Activated naive CD8-positive, alpha-beta T cell treated with anti-CD3 and anti-CD28 coated beads for 36 hours (primary cell): ENCODE results near the gene GPHB5. TPM values are rescaled to one million over a fixed set of nuclear protein-coding genes. Genes with fewer than 3 reads are reported as not detected.
"Not testable (repeated sequence)": the region's sequence is repeated elsewhere in the genome, so short reads cannot be mapped to it uniquely, and the experiment has no call there.

ENCODE experiments used
- DNase-seq: peaks from one replicate; pipeline ENCODE4 v3.0.0; 2021
- H3K27ac Mint-ChIP-seq: one replicate; pipeline ENCODE4 v1.8.0; 2022; ENCODE audit warnings: mild to moderate bottlenecking, moderate library complexity, mixed read lengths
- H3K27me3 Mint-ChIP-seq: one replicate; pipeline ENCODE4 v1.8.0; 2022; ENCODE audit warnings: mild to moderate bottlenecking, mixed read lengths
- H3K36me3 Mint-ChIP-seq: one replicate; pipeline ENCODE4 v1.8.0; 2021; ENCODE audit warnings: mild to moderate bottlenecking, mixed read lengths
- H3K4me1 Mint-ChIP-seq: one replicate; pipeline ENCODE4 v1.8.0; 2021; ENCODE audit warnings: mixed read lengths
- H3K4me3 Mint-ChIP-seq: one replicate; pipeline ENCODE4 v1.8.0; 2022; ENCODE audit warnings: mild to moderate bottlenecking, moderate library complexity, mixed read lengths
- H3K9me3 Mint-ChIP-seq: one replicate; pipeline ENCODE4 v1.8.0; 2022; ENCODE audit warnings: mixed read lengths
- total RNA-seq, 2 experiments: library from RNA; stranded (reverse); gene quantifications; one replicate each; pipeline ENCODE4 v1.2.3, GENCODE V29; 2021

The GPHB5 gene, protein sequence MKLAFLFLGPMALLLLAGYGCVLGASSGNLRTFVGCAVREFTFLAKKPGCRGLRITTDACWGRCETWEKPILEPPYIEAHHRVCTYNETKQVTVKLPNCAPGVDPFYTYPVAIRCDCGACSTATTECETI
- not detected for total RNA-seq

- Mint-ChIP-seq H3K36me3 (no peaks in the 10 kb centered on the region), H3K9me3 (no peaks in the 10 kb centered on the region), H3K27me3 (peaks cover 40% of the 10 kb centered on the region), H3K4me3 (no peak within 1 kb of the TSS), H3K4me1 (peaks cover 1% of the 10 kb centered on the region), H3K27ac (no peak within 1 kb of the TSS)
- DNase-seq = no peak
Measured at GRCh38 chr14:63318835-63319234, at the start of gene GPHB5. Gene GPHB5, minus strand, starts transcription at chr14:63318935. Its CDS starts 1,086 bp downstream, at chr14:63317849.

DNA sequence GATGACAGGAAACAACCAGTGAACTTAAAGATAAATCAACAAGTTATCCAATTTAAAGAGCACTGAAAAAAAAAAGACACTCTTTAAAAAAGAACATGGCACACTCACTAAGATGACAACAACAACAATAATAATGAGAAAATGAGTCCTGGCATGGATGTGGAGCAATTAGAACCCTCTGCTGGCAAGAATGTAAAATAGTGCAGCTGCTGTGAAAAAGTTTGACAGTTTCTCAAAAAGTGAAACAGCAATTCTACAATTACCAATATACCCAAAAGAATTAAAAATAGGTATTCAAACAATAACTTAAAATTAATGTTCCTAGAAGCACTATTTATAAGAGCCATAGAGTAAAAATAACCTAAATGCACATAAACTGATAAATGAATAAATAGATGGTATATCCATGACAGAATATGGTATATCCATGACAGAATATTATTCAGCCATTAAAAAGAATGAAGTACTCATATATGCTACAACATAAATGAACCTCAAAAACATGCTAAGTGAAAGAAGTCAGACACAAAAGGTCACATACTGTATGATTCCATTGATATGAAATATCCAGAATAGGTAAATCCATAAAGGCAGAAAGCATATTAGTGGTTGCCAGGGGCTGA is 49.1 kb upstream of the GPHB5 start:
- Mint-ChIP-seq H3K36me3 (peaks cover 26% of the 10 kb centered on the region), H3K9me3 (peaks cover 25% of the 10 kb centered on the region), H3K27me3 (no peaks in the 10 kb centered on the region), H3K4me1 (no peaks in the 10 kb centered on the region), H3K4me3 (no peak overlapping the region), H3K27ac (no peak overlapping the region)
- no peak for DNase-seq

DNA sequence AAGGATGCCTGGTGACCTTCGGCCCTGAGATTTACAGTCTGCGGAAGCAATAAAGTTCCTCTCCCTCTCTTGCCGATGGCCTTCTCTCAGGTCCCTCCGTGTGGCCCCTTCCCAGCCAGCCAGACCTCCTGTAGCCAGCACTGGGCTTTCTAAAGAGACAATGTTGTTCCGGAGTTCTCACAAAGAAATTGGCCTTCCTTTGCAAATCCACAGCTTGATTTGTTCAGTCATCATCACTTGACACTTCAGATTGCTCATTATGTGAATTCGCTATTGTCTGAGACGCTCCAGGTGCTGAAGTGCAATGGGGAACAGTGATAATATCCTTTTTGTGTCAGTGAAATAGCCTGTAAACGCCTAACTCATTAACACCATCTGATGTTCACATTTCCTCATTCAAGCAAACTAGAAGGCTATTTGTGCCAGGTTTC is 43.7 kb upstream of the GPHB5 start:
- H3K9me3 Mint-ChIP-seq = peaks cover 8% of the 10 kb centered on the region
- H3K36me3 Mint-ChIP-seq = peaks cover 2% of the 10 kb centered on the region
- H3K27me3 Mint-ChIP-seq = peaks cover 5% of the 10 kb centered on the region
- DNase-seq = no peak
- no peak overlapping the region for H3K27ac Mint-ChIP-seq
- H3K4me3 Mint-ChIP-seq = no peak overlapping the region
- no peaks in the 10 kb centered on the region for H3K4me1 Mint-ChIP-seq

GRCh38 chr14:63361790-63362189 is 43.1 kb upstream of the GPHB5 start:
- Mint-ChIP-seq H3K4me1 (no peaks in the 10 kb centered on the region), H3K9me3 (peaks cover 8% of the 10 kb centered on the region), H3K27ac (no peak overlapping the region), H3K36me3 (peaks cover 2% of the 10 kb centered on the region), H3K4me3 (no peak overlapping the region), H3K27me3 (peaks cover 5% of the 10 kb centered on the region)
- no peak for DNase-seq

DNA sequence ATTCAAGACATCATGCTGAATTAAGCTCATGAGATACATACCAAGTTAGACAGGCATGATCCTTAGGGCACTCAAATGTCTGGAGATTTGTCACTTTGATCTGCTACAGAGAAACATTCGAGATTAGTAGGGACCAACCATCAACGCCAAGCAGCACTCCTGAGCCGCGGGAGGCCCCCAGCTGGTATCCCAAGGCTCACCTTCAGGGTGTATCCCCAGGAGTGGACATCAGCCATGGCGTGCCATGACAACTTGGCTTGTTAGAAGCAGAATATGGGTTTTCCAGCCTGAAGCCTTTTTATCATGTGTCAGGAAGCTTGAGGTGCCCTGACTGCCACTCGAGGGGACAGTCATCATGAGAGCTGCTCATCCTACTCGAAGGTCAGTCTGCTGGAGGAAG is 39.1 kb upstream of the GPHB5 start:
- DNase-seq = no peak
- no peaks in the 10 kb centered on the region for H3K36me3 Mint-ChIP-seq
- H3K27ac Mint-ChIP-seq = no peak overlapping the region
- no peak overlapping the region for H3K4me3 Mint-ChIP-seq
- H3K27me3 Mint-ChIP-seq = peaks cover 9% of the 10 kb centered on the region
- no peaks in the 10 kb centered on the region for H3K9me3 Mint-ChIP-seq
- no peaks in the 10 kb centered on the region for H3K4me1 Mint-ChIP-seq

DNA sequence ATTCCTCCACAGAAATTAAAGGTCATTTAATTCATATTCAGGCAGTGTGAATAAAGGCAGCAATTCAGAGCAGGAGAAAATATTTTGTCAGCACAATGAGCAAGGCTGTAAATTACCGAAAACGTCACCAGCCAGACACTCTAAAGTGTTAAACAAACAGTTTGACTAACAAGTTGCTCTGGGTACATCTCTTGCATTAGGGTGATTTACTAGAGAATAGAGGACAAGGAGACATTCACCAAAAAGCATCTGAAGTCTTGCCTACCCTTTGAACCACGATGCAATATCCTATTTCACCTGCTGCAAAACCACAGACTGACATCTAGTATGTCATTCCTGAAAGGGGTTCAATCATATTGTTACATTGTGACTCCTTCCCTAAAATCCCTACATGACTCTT is 27.1 kb upstream of the GPHB5 start:
- H3K9me3 Mint-ChIP-seq = no peaks in the 10 kb centered on the region
- no peaks in the 10 kb centered on the region for H3K4me1 Mint-ChIP-seq
- no peak for DNase-seq
- no peaks in the 10 kb centered on the region for H3K36me3 Mint-ChIP-seq
- H3K4me3 Mint-ChIP-seq = no peak overlapping the region
- peaks cover 24% of the 10 kb centered on the region for H3K27me3 Mint-ChIP-seq
- no peak overlapping the region for H3K27ac Mint-ChIP-seq

GRCh38 chr14:63344336-63344735 is 25.6 kb upstream of the GPHB5 start:
- Mint-ChIP-seq H3K36me3 (no peaks in the 10 kb centered on the region), H3K4me3 (no peak overlapping the region), H3K4me1 (no peaks in the 10 kb centered on the region), H3K27ac (no peak overlapping the region), H3K9me3 (no peaks in the 10 kb centered on the region), H3K27me3 (peaks cover 29% of the 10 kb centered on the region)
- DNase-seq = no peak

DNA sequence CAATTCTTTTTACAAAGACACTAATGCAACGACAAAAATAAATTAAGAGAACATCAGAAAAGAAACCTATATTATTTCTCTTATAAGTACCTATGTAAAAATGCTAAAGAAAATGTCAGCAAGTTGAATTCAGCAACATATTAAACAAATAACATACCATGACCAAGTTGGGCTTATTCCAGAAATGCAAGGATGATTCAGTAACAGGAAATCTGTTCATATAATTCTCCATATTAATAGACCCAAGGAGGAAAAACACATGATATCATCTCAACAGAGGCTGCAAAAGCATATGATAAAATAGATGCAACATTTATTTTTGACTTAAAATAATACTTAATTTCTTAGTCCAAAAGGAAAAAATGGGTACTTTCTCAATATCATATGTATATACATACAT is 25.1 kb upstream of the GPHB5 start:
- peaks cover 29% of the 10 kb centered on the region for H3K27me3 Mint-ChIP-seq
- H3K4me1 Mint-ChIP-seq = no peaks in the 10 kb centered on the region
- no peak for DNase-seq
- H3K36me3 Mint-ChIP-seq = no peaks in the 10 kb centered on the region
- H3K4me3 Mint-ChIP-seq = no peak overlapping the region
- no peak overlapping the region for H3K27ac Mint-ChIP-seq
- H3K9me3 Mint-ChIP-seq = no peaks in the 10 kb centered on the region

DNA sequence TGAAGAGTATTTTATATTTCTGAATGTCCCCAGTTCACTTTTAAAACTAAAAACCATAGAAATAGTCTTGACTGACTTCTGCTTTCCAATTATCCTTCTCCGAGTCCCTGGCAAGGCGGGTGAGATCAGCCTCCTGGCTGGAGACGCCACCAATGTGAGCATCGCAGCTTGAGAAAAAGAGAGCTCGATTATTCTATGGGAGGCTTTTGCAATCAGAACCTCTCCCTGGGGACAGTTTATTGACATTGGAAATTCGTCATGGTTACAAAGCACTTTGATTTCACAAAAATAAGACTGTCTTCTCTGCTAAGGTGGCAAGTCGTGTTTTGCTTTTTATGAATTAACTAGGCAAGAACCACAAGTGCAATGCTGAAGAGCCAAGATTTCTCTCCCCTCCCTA is 23.6 kb upstream of the GPHB5 start:
- Mint-ChIP-seq H3K4me3 (no peak overlapping the region), H3K36me3 (no peaks in the 10 kb centered on the region), H3K27ac (no peak overlapping the region), H3K4me1 (no peaks in the 10 kb centered on the region), H3K27me3 (peaks cover 28% of the 10 kb centered on the region), H3K9me3 (peaks cover 4% of the 10 kb centered on the region)
- no peak for DNase-seq

- Mint-ChIP-seq H3K4me1 (no peaks in the 10 kb centered on the region), H3K27ac (no peak overlapping the region), H3K9me3 (no peaks in the 10 kb centered on the region)
Measured at GRCh38 chr14:63328787-63329737, 10.3 kb upstream of the GPHB5 start.

DNA sequence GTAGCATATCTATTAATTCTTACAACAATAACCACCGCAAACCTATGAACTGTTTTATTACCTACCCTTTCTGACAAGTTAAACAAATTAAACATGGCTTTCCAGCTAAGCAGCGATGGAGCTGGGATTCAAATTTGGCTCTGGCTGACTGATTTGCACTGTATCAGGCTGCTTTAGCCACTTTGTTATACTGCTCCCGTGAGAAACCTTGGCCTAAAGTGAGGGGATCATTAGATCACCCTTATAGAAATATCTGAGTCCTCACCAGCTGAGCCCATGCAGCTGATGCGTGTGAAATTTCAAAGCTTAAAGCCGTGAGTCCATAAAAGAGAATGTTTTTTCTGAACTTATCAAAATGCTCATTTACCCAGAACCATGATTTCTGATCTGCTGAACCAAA is 8.1 kb upstream of the GPHB5 start:
- H3K9me3 Mint-ChIP-seq = no peaks in the 10 kb centered on the region
- no peak overlapping the region for H3K4me3 Mint-ChIP-seq
- H3K4me1 Mint-ChIP-seq = no peaks in the 10 kb centered on the region
- peaks cover 18% of the 10 kb centered on the region for H3K27me3 Mint-ChIP-seq
- no peak for DNase-seq
- no peaks in the 10 kb centered on the region for H3K36me3 Mint-ChIP-seq
- no peak overlapping the region for H3K27ac Mint-ChIP-seq

More at GRCh38 chr14:63328787-63329737, 10.3 kb upstream of the GPHB5 start:
- no peak overlapping the region for H3K4me3 Mint-ChIP-seq
- H3K27me3 Mint-ChIP-seq = peaks cover 18% of the 10 kb centered on the region
- H3K36me3 Mint-ChIP-seq = no peaks in the 10 kb centered on the region
- no peak for DNase-seq

DNA sequence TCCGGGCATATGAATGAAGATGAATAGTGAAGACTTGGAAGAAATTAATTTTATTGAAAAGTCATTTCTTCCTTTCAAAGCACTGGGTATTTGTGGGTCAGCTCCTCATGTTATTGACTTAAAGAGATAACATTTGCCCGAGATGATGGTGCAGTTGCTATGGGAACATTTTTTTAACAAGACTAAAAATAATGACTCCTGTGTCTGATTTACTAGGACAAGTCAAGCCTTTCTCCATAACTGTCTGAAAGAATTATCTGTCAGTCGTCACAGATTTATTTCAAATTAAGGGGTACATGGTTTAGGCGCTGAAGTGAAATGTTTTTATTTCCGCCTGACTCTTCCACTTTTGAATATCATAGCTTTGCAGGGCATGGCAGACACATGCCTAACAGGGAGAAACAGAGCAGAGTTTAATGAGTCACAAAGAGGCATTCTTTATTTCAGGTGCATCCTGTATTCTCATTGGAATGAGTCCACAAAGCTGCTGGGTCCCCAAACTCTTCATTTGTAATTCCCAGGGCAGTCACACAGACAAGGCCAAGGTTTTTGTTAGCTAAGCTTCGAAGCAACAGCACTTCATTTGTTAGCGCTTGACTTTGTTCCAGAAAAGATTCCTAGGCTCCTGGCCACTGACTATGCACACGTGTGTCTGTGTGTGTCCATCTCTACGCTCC is 4.3 kb upstream of the GPHB5 start:
- H3K27me3 Mint-ChIP-seq = peaks cover 17% of the 10 kb centered on the region
- no peak for DNase-seq
- no peaks in the 10 kb centered on the region for H3K9me3 Mint-ChIP-seq
- H3K27ac Mint-ChIP-seq = no peak overlapping the region
- H3K36me3 Mint-ChIP-seq = no peaks in the 10 kb centered on the region
- no peak overlapping the region for H3K4me3 Mint-ChIP-seq
- H3K4me1 Mint-ChIP-seq = peaks cover 1% of the 10 kb centered on the region

DNA sequence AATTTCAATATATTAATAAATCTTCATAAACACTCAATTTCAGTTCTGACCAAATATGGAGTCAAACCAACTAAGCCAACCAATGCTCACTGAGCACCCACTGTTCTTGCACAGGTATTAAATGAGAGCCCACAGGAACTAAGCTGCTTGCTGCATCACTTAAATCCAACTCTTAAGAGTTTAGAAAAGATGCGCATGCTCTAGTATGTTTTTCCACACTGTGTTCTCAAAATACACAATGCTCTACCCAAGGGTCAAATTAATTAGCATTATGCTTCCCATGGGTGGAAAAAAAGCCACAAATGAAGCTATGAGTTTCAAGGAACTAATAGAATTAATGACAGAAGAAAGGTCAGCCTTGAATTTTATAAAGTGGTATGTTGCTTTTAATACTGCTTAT is 3.7 kb upstream of the GPHB5 start:
- DNase-seq = no peak
- Mint-ChIP-seq H3K36me3 (no peaks in the 10 kb centered on the region), H3K27ac (no peak overlapping the region), H3K4me3 (no peak overlapping the region), H3K4me1 (peaks cover 1% of the 10 kb centered on the region), H3K27me3 (peaks cover 17% of the 10 kb centered on the region), H3K9me3 (no peaks in the 10 kb centered on the region)

DNA sequence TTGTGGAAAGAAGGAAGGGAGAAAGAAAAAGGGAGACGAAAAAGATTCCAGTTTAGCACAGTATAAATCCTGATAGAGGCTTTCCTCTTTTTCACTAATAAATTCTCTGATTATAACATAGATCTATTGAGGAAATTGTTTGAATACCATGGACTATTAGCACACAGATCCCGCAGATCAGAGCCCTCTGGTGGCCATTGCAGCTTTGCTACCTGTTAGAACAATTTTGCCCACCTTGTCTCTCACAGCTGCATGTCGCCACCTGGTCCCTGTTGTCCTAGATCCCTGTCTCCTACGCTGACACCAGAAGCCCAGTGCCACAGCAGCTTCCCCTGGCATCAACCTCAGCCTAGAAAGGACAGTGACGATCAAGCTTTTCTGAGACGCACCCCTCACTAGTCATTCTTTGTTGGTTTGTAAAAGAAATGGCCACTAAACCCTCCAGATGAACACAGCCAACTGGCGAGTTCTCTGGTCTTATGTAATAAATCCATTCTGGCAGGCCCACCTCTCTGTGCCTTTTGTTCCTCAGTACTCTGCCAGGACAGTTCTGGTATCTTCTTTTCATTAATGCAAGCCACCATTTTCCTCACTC is 9.9 kb downstream of the GPHB5 start:
- no peak for DNase-seq
- Mint-ChIP-seq H3K27ac (no peak overlapping the region), H3K4me1 (no peaks in the 10 kb centered on the region), H3K27me3 (peaks cover 8% of the 10 kb centered on the region), H3K36me3 (no peaks in the 10 kb centered on the region), H3K9me3 (no peaks in the 10 kb centered on the region), H3K4me3 (no peak overlapping the region)

DNA sequence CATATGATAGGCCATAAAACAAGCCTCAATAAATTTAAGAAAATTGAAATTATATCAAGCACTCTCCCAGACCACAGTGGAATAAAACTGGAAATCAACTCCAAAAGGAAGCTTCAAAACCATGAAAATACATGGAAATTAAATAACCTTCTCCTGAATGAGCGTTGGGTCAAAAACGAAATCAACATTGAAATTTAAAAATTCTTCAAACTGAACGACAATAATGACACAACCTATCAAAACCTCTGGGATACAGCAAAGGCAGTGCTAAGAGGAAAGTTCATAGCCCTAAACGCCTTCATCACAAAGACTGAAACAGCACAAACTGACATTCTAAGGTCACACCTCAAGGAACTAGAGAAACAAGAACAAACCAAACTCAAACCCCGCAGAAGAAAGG is 14.3 kb downstream of the GPHB5 start:
- not testable (repeated sequence) for H3K27ac Mint-ChIP-seq, DNase-seq, H3K4me3 Mint-ChIP-seq, H3K9me3 Mint-ChIP-seq, H3K36me3 Mint-ChIP-seq, H3K4me1 Mint-ChIP-seq
- H3K27me3 Mint-ChIP-seq = peaks cover 29% of the 10 kb centered on the region
